ENCODE measurements around the gene DRAXIN. TPM values are rescaled to one million over a fixed set of nuclear protein-coding genes. Genes with fewer than 3 reads are reported as not detected.

DRAXIN gene
- total RNA-seq, 1 donor from 2014 or later: 0.09 TPM

- ATAC-seq (no peak), DNase-seq (no peak)
- Histone ChIP-seq H3K27me3 (peaks cover 33% of the 10 kb centered on the region), H3K36me3 (no peaks in the 10 kb centered on the region), H3K27ac (no peak overlapping the region), H3K9me3 (no peaks in the 10 kb centered on the region), H3K4me3 (no peak overlapping the region), H3K4me1 (no peaks in the 10 kb centered on the region)
- TF ChIP-seq, protein P1, sequence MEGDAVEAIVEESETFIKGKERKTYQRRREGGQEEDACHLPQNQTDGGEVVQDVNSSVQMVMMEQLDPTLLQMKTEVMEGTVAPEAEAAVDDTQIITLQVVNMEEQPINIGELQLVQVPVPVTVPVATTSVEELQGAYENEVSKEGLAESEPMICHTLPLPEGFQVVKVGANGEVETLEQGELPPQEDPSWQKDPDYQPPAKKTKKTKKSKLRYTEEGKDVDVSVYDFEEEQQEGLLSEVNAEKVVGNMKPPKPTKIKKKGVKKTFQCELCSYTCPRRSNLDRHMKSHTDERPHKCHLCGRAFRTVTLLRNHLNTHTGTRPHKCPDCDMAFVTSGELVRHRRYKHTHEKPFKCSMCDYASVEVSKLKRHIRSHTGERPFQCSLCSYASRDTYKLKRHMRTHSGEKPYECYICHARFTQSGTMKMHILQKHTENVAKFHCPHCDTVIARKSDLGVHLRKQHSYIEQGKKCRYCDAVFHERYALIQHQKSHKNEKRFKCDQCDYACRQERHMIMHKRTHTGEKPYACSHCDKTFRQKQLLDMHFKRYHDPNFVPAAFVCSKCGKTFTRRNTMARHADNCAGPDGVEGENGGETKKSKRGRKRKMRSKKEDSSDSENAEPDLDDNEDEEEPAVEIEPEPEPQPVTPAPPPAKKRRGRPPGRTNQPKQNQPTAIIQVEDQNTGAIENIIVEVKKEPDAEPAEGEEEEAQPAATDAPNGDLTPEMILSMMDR (IDR thresholded peaks at IDR 0.05): no peak
- intact Hi-C loops (cut with DNase I): no loop called here
These were observed 12.7 kb downstream of the DRAXIN start for GRCh38 chr1:11704194-11704529.

GRCh38 chr1:11704691-11705475, 13.4 kb downstream of the DRAXIN start:
- no peaks in the 10 kb centered on the region for H3K9me3 ChIP-seq
- peaks cover 31% of the 10 kb centered on the region for H3K27me3 ChIP-seq
- no peak overlapping the region for H3K27ac ChIP-seq
- H3K4me1 ChIP-seq: no peaks in the 10 kb centered on the region
- intact Hi-C loops (cut with DNase I): no loop called here
- no peak for ATAC-seq
- TF ChIP-seq, protein P1 (IDR thresholded peaks at IDR 0.05): no peak
- H3K36me3 ChIP-seq: no peaks in the 10 kb centered on the region
- H3K4me3 ChIP-seq: no peak overlapping the region
- no peak for DNase-seq

DNA sequence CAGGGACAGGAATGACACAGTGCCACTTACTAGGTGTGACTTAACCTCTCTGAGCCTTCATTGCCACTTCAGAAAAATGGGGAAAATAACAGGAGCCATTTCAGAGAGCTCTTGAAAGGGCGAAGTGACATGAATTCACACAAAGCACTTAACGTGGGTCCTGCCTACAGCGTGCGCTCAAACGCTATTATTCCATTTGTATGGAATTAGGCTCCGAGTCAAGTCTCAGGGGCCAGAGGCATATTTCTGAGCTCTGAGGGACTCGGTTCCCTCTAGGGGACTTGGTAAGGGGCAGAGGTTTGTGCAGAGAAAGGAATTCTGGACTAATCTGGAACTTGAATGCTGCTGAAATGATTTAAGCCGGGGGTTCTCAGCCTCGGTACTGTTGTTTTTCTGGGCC, 14.1 kb downstream of the DRAXIN start:
- TF ChIP-seq, protein P1 (IDR thresholded peaks at IDR 0.05): no peak
- ATAC-seq: no peak
- H3K27ac ChIP-seq: no peak overlapping the region
- no peak overlapping the region for H3K4me3 ChIP-seq
- no peaks in the 10 kb centered on the region for H3K4me1 ChIP-seq
- peaks cover 23% of the 10 kb centered on the region for H3K27me3 ChIP-seq
- DNase-seq: no peak
- intact Hi-C loops (cut with DNase I): no loop called here
- H3K9me3 ChIP-seq: no peaks in the 10 kb centered on the region
- H3K36me3 ChIP-seq: no peaks in the 10 kb centered on the region

- Histone ChIP-seq H3K9me3 (no peaks in the 10 kb centered on the region), H3K36me3 (no peaks in the 10 kb centered on the region), H3K27me3 (peaks cover 16% of the 10 kb centered on the region), H3K4me1 (no peaks in the 10 kb centered on the region), H3K27ac (no peak overlapping the region), H3K4me3 (no peak overlapping the region)
- no peak for DNase-seq
- intact Hi-C loops (cut with DNase I): no loop called here
- ATAC-seq: no peak
- TF ChIP-seq, protein P1 (IDR thresholded peaks at IDR 0.05): no peak
These were observed 14.8 kb downstream of the DRAXIN start for GRCh38 chr1:11706292-11706691.

GRCh38 chr1:11707621-11708276, 16.2 kb downstream of the DRAXIN start:
- Histone ChIP-seq H3K4me1 (no peaks in the 10 kb centered on the region), H3K9me3 (no peaks in the 10 kb centered on the region), H3K36me3 (no peaks in the 10 kb centered on the region), H3K4me3 (no peak overlapping the region), H3K27ac (no peak overlapping the region), H3K27me3 (peaks cover 16% of the 10 kb centered on the region)
- TF ChIP-seq, protein P1 (IDR thresholded peaks at IDR 0.05): no peak
- intact Hi-C loops (cut with DNase I): no loop called here
- ATAC-seq (peak; percentile 52), DNase-seq (peak; percentile 77)
